B cell (primary cell): ENCODE results near the gene SHMT1. TPM values are rescaled to one million over a fixed set of nuclear protein-coding genes. Genes with fewer than 3 reads are reported as not detected.

Source experiments
- ATAC-seq: fragments of 200-7000 bp; cut with Tn5 transposase; one replicate; pipeline ENCODE4 v1.10.0; 2021; ENCODE audit warnings: low read depth, mild to moderate bottlenecking, moderate number of reproducible peaks, moderate library complexity
- CTCF ChIA-PET: fragments of 350-600 bp; sonication (Branson Sonifier 250); formaldehyde crosslinking; loops from one replicate; lab custom pipeline; 2021; ENCODE audit warnings: antibody characterized with exemption, inconsistent platforms; lab: Charles Lee
- POLR2A ChIA-PET: fragments of 350-600 bp; sonication (Branson Sonifier 250); formaldehyde crosslinking; loops from one replicate; lab custom pipeline; 2021; ENCODE audit warnings: antibody characterized with exemption; lab: Charles Lee
- DNase-seq: peaks from one replicate; pipeline ENCODE4 v3.0.0; 2013
- H2AFZ ChIP-seq: 2 replicates; pipeline ENCODE4 v1.6.1; 2012; ENCODE audit warnings: mild to moderate bottlenecking, low read depth, low read length; ENCODE audit not compliant: insufficient read depth, poor library complexity, severe bottlenecking
- H3K27ac ChIP-seq, 2 donors: 1 replicate in 1 of 2; 2 replicates in 1 of 2; pipeline ENCODE4 v1.5.1; 2012 to 2013; ENCODE audit warnings: low read length in 2 of 2, mild to moderate bottlenecking in 2 of 2, moderate library complexity in 1 of 2
- H3K27me3 ChIP-seq, 4 experiments: fragments of 200-600 bp in 1 of 4; sonication (generic) in 1 of 4; replicated peaks in 1 of 4; 1 replicate in 2 of 4; 2 replicates in 2 of 4; pipeline versions ENCODE4 v1.6.1 to v1.7.0; 2013 to 2016; ENCODE audit warnings: low read length in 3 of 4, mild to moderate bottlenecking in 2 of 4, mixed read lengths in 1 of 4, moderate library complexity in 1 of 4; ENCODE audit not compliant: insufficient read depth in 4 of 4, control insufficient read depth in 3 of 4; ENCODE audit errors: control extremely low read depth in 1 of 4
- H3K36me3 ChIP-seq, 2 experiments: replicated peaks in 1 of 2; 1 replicate in 1 of 2; 2 replicates in 1 of 2; pipeline versions ENCODE4 v1.6.1 to v1.7.1; 2013; ENCODE audit warnings: low read length in 1 of 2; ENCODE audit not compliant: insufficient read depth in 2 of 2, control insufficient read depth in 1 of 2; ENCODE audit errors: control extremely low read depth in 1 of 2, extremely low read depth in 1 of 2
- H3K4me1 ChIP-seq, 2 donors: fragments of 200-600 bp in 1 of 2; sonication (generic) in 1 of 2; 1 replicate in 1 of 2; 2 replicates in 1 of 2; pipeline versions ENCODE4 v1.5.1 to v1.6.1; 2013 to 2017; ENCODE audit warnings: low read length in 2 of 2; ENCODE audit not compliant: control insufficient read depth in 2 of 2, insufficient read depth in 2 of 2
- H3K4me2 ChIP-seq: replicated peaks from 2 replicates; pipeline ENCODE3; 2012; ENCODE audit warnings: mild to moderate bottlenecking, low read depth, low read length; ENCODE audit not compliant: poor library complexity, severe bottlenecking
- H3K4me3 ChIP-seq, 5 experiments: fragments of 200-600 bp in 1 of 5; sonication (generic) in 1 of 5; 1 replicate in 3 of 5; 2 replicates in 2 of 5; pipeline versions ENCODE4 v1.5.1 to v1.7.0; 2011 to 2016; ENCODE audit warnings: low read length in 4 of 5, mild to moderate bottlenecking in 4 of 5, low read depth in 2 of 5, control low read depth in 1 of 5, moderate library complexity in 1 of 5; ENCODE audit not compliant: insufficient read depth in 1 of 5; ENCODE audit errors: control extremely low read depth in 1 of 5, extremely low read depth in 1 of 5
- H3K79me2 ChIP-seq: fragments of 200-600 bp; sonication (generic); one replicate; pipeline ENCODE4 v1.6.0; 2016; ENCODE audit warnings: low read length; ENCODE audit not compliant: control insufficient read depth, insufficient read depth
- H3K9ac ChIP-seq: fragments of 200-600 bp; sonication (generic); 2 replicates; pipeline ENCODE4 v1.6.1; 2017; ENCODE audit warnings: mild to moderate bottlenecking, low read length, moderate library complexity
- H3K9me3 ChIP-seq, 3 donors: one replicate each; pipeline versions ENCODE4 v1.6.1 to v1.7.1; 2013; ENCODE audit warnings: low read length in 2 of 3; ENCODE audit not compliant: control insufficient read depth in 2 of 3, insufficient read depth in 1 of 3; ENCODE audit errors: control extremely low read depth in 1 of 3
- H4K20me1 ChIP-seq: 2 replicates; pipeline ENCODE4 v1.6.0; 2012; ENCODE audit warnings: mild to moderate bottlenecking, low read length; ENCODE audit not compliant: insufficient read depth, control insufficient read depth, poor library complexity, severe bottlenecking
- H3K27ac Mint-ChIP-seq: one replicate; pipeline ENCODE4 v1.8.0; 2021; ENCODE audit warnings: mixed read lengths
- H3K27me3 Mint-ChIP-seq: one replicate; pipeline ENCODE4 v1.8.0; 2021; ENCODE audit warnings: mixed read lengths
- H3K4me1 Mint-ChIP-seq: one replicate; pipeline ENCODE4 v1.8.0; 2021; ENCODE audit warnings: mixed read lengths
- H3K4me3 Mint-ChIP-seq: one replicate; pipeline ENCODE4 v1.8.0; 2021; ENCODE audit warnings: mixed read lengths
- H3K9me3 Mint-ChIP-seq: one replicate; pipeline ENCODE4 v1.8.0; 2022; ENCODE audit warnings: mixed read lengths; ENCODE audit not compliant: insufficient read depth
- CTCF ChIP-seq: fragments of 200-600 bp; IDR thresholded peaks from one replicate; pipeline ENCODE4 v1.8.0; 2022; ENCODE audit warnings: antibody characterized with exemption, mild to moderate bottlenecking
- EZH2 ChIP-seq: IDR thresholded peaks from 2 replicates; pipeline ENCODE4 v1.6.1; 2012; ENCODE audit warnings: borderline replicate concordance, low read depth, mild to moderate bottlenecking, moderate library complexity, low read length; ENCODE audit not compliant: insufficient read depth, poor library complexity, severe bottlenecking
- WGBS: methylation state at CpG from one replicate; pipeline ENCODE4 v1.1.5; 2013; ENCODE audit warnings: missing lambda C conversion rate; ENCODE audit not compliant: insufficient coverage; 5-methylcytosine and 5-hydroxymethylcytosine counted together
- intact Hi-C: fragments of 100-400 bp; cut with micrococcal nuclease; formaldehyde crosslinking; loops from one replicate; pipeline ENCODE4 v1.10.0; 2022
- polyA plus RNA-seq: library from polyadenylated mRNA; depleted of rRNA; stranded (reverse); fragments of >200 nt; gene quantifications from 2 replicates; pipeline ENCODE4 v1.2.3, GENCODE V29; 2012
- total RNA-seq, 2 donors: library from RNA; stranded (reverse); fragments of 120-200 nt in 1 of 2; gene quantifications; 1 replicate in 1 of 2; 2 replicates in 1 of 2; pipeline versions ENCODE4 v1.2.3 to v1.2.4, GENCODE V29; 2013 to 2022

SHMT1 gene
- total and polyA plus RNA-seq, 2 donors (not counting 1 experiment from before 2014, with no cell fraction given): 6.9 to 23.5 TPM

- no peak for DNase-seq
- H4K20me1 ChIP-seq: peaks cover 51% of the 10 kb centered on the region
- intact Hi-C loops: no loop called here
- no peak overlapping the region for H3K4me3 Mint-ChIP-seq
- H3K4me3 ChIP-seq: no peak overlapping the region
- H3K27ac ChIP-seq: no peak overlapping the region
- no peak overlapping the region for H3K4me2 ChIP-seq
- H3K9me3 ChIP-seq: peaks cover 0 to 3% (median 0%) of the 10 kb centered on the region in 3 donors
- CTCF ChIA-PET: no interaction called here
- peaks cover 16% of the 10 kb centered on the region for H3K79me2 ChIP-seq
- POLR2A ChIA-PET: no interaction called here
- H3K4me1 Mint-ChIP-seq: peaks cover 20% of the 10 kb centered on the region
- TF ChIP-seq EZH2 (no peak), CTCF (no peak)
- H3K27me3 Mint-ChIP-seq: no peaks in the 10 kb centered on the region
- peaks cover 0 to 14% of the 10 kb centered on the region in 2 donors for H3K4me1 ChIP-seq
- no peak overlapping the region for H3K9ac ChIP-seq
- no peak for ATAC-seq
- 93% methylated on average over 2 of the region's 2 CpGs for WGBS
- no peak overlapping the region for H3K27ac Mint-ChIP-seq
- no peaks in the 10 kb centered on the region for H3K9me3 Mint-ChIP-seq
- H3K36me3 ChIP-seq: peaks cover 0 to 75% of the 10 kb centered on the region in 2 experiments
- no peak overlapping the region for H2AFZ ChIP-seq
- no peaks in the 10 kb centered on the region for H3K27me3 ChIP-seq
Observed at GRCh38 chr17:18327093-18327492, 36.3 kb downstream of the SHMT1 start.

- H3K27ac Mint-ChIP-seq: peak overlapping the region; percentile 20
- H3K27ac ChIP-seq: no peak overlapping the region
- H3K4me1 ChIP-seq: peaks cover 0 to 14% of the 10 kb centered on the region in 2 donors
- DNase-seq: no peak
- H3K36me3 ChIP-seq: peaks cover 0 to 73% of the 10 kb centered on the region in 2 experiments
- H3K9ac ChIP-seq: no peak overlapping the region
- intact Hi-C loops: no loop called here
- no peak overlapping the region for H2AFZ ChIP-seq
- ChIA-PET POLR2A (no interaction called here), CTCF (no interaction called here)
- no peaks in the 10 kb centered on the region for H3K27me3 Mint-ChIP-seq
- H3K4me1 Mint-ChIP-seq: peaks cover 22% of the 10 kb centered on the region
- WGBS: 98% methylated on average over 6 of the region's 6 CpGs
- no peaks in the 10 kb centered on the region for H3K9me3 Mint-ChIP-seq
- peaks cover 19% of the 10 kb centered on the region for H3K79me2 ChIP-seq
- H3K4me3 ChIP-seq: no peak overlapping the region
- ATAC-seq: no peak
- peaks cover 0 to 3% (median 0%) of the 10 kb centered on the region in 3 donors for H3K9me3 ChIP-seq
- H3K4me3 Mint-ChIP-seq: no peak overlapping the region
- TF ChIP-seq CTCF (no peak), EZH2 (no peak)
- H4K20me1 ChIP-seq: peaks cover 54% of the 10 kb centered on the region
- H3K27me3 ChIP-seq: no peaks in the 10 kb centered on the region
- no peak overlapping the region for H3K4me2 ChIP-seq
Observed at GRCh38 chr17:18326572-18326971, 36.8 kb downstream of the SHMT1 start.
